ENCODE measurements around the gene CIPC.

CIPC gene

GRCh38 chr14:77071938-77072388, 26.1 kb upstream of the CIPC start:
- peak; percentile 14 for DNase-seq (ENCODE audit: low read depth)

GRCh38 chr14:77074969-77075368, 23.1 kb upstream of the CIPC start:
- DNase-seq (ENCODE audit: low read depth): no peak

GRCh38 chr14:77076113-77076631, 21.9 kb upstream of the CIPC start:
- DNase-seq (ENCODE audit: low read depth): no peak

GRCh38 chr14:77077040-77077439, 21.0 kb upstream of the CIPC start:
- no peak for DNase-seq (ENCODE audit: low read depth)

- no peak for DNase-seq (ENCODE audit: low read depth)
Measured at GRCh38 chr14:77082356-77082755, 15.7 kb upstream of the CIPC start.

DNA sequence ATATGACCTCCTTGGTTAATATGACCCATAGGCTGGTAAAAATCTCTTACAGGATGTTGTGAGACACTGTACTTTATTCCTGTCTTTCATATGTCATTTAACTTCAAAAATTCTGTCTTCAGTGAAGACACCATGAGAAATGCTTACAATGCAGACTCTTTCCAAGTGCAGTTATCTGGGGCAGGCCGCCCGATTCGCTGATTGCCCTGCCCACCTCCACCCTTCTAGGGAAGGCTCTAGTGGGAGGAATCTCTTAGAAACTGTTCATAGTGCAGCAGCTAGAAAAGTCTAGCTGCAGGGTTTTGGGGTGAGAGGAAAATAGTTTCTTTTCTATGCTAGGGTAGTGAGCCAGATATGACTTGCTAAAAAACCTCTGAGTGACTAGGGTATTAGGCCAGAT, 15.0 kb upstream of the CIPC start:
- no peak for DNase-seq (ENCODE audit: low read depth)

GRCh38 chr14:77084985-77085384, 13.1 kb upstream of the CIPC start:
- no peak for DNase-seq (ENCODE audit: low read depth)

GRCh38 chr14:77085538-77085937, 12.5 kb upstream of the CIPC start:
- DNase-seq (ENCODE audit: low read depth): no peak

DNA sequence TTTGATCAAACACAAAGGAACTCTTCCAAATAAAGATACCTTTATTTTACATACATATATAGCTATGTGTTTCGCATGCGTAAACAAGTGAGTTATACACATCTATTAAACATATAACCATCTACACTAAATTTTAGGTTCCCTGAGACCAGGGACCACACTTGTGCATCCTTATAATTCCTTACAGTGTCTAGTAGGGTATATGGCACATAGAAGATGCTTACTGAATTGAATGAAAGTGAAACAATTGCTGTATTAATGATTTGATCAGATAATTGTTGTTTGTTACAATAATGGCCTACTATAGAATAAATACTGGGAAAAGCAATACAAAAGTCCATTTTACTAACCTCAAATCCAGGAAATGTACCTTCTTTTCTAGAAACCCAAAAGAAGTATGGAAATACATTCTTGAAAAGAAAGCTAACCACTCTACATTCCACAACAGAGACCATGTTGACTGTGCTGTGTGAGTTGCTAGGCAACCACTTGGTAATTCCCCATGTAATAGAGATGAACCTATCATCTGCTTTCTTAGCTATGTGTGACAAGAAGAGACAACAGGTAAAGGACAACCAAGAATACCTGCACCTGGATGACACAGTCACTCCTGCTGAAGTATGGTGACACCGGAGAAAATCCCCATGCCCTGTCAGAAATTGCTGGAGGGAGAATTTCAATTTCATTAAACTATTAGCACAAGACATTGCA, 11.9 kb upstream of the CIPC start:
- no peak for DNase-seq (ENCODE audit: low read depth)

- DNase-seq (ENCODE audit: low read depth): no peak
Measured at GRCh38 chr14:77086951-77087350, 11.1 kb upstream of the CIPC start.

- no peak for DNase-seq (ENCODE audit: low read depth)
Measured at GRCh38 chr14:77087631-77088030, 10.4 kb upstream of the CIPC start.

DNA sequence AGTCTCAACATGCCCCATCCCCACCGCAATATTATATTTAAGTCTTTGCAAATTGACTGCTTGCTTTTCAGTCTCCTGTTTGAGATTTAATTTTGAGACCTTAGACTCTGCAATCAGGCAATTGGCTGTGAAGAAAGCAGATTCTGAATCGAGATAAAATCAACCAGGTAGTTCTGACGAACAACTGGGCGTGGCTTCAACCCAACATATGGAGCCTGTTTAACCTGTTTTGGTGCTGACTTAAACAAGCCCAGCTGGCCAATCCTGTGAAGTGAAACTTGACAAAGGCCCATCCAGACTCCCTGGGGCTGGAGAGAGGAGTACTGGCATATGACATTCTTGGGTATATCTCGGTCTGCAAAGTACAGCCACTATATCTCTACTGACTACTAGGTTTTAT, 9.8 kb upstream of the CIPC start:
- no peak for DNase-seq (ENCODE audit: low read depth)

DNA sequence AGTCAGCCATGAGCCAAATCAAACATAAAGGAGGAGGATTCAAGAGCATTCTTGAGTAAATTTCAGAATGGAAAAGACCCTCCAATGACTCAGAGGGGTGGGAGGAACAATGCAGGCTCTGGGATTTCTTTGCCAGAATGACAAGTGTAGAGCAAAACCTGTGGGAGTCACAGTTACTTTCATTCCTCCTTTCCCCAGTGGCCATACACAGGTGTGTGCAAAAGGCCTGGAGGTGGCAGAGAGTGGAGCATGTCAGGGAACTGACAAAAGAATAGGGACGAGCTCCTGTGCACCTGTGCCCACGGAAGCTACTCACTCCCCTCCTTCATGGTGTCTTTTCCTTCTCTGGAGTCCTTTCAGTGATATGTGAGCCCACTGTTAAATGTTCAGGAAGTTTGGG, 9.4 kb upstream of the CIPC start:
- no peak for DNase-seq (ENCODE audit: low read depth)

DNA sequence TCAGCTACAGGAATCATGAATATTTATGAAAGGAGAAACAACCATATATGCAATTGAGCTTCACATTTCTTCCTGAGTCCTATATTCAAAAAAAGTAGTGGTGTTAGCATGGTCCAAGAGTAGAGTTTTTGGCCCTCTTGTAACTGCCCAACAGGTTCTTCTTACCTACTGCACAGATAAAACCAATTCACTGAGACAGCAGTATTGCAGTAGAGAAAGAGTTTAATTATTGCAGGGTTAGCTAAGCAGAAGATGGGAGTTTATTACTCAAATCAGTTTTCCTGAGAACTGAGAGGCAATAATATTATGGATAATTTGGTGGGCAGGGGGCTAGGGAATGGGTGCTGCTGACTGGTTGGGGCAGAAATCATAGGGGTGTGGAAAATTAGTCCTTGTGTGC, 6.5 kb upstream of the CIPC start:
- no peak for DNase-seq (ENCODE audit: low read depth)

DNA sequence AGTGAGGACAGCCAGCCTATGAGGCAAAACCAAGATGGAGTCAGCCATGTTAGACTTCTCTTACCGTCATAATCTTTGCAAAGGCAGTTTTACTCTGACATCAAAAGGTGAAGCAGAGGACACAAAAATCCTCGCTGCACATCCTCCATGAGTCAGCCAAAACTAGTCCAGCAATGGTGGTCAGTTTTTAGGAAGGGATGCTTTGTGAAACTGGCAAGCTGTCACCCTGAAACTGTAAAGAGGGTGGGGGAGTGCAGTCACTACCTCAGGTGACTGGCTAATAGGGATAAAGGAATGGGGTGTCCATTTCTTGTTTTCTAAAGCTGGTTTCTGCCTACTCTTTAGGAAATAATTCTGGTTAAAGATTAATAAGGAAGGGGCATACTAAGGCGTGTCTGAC, 5.4 kb upstream of the CIPC start:
- DNase-seq (ENCODE audit: low read depth): no peak

DNA sequence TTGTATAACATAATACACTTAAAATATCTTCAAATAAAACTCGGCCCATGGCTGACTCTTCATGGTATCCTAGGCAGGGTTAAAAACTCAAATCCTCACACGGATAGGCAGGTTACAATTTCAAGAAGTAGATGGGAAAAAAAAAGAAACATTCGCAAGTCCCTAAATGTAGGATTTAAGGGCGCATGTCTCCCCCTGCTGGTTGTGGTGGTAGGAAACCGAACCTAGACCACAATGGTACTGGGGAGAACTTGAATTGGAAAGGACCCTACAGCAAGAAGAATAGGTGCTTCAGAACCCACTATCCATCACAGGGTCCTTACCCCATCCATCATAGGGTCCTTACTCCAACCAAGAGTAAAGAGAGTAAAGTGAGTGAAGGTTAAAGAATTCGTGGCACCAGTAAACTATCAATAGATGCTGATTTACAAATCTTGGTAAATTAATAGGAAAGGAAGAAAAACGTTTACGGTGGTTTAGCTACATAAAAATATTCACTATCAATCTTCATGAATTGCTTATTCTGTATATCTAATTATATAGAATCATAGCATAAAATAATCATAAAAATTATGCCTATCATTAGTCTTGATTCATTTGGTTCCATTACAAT, 3.3 kb upstream of the CIPC start:
- DNase-seq (ENCODE audit: low read depth): peak; percentile 44

- peak; percentile 10 for DNase-seq (ENCODE audit: low read depth)
Measured at GRCh38 chr14:77097006-77097699, 905 bp upstream of the CIPC start.

DNA sequence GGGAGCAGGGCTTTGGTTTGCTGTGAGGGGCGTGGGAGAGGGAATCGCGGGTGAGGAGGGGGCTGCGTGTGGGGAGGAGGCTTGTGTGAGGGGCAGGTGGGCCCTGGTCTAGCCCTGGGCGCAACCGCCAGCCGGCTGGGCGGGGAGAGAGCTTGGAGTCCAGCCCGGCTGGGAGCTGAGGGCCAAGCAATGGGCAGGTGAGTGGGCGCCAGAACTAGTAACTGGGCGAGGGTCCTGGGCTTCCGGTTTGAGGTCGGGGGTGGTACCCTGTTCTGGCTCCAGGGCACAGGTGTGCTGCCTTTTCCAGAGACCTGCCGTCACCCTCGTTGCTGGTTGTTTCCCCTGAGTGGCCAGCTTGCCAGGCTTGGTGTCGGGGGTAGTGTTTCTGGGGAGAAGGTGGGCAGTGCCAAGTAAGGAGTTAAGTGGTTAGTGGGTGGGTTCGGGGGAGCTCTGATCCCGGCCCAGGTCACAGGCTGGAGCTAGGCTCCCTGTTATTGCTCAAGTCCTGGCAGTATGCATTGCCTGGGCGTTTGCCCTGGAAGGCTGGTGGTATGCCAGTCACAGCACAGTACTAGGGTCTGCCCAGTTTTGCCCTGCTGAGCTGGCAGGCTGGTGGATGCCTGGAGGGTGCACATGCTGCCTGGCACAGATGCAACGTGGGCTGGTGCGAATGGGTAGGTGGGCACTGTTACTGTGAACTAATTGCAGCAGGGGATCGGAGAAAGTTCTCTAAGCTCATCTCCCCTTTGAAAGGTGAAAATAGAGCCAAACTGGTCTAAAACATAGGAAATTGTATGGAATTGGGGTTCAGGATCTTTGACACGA, 683 bp downstream of the CIPC start:
- DNase-seq (ENCODE audit: low read depth): no peak

GRCh38 chr14:77099425-77100167, 1.5 kb downstream of the CIPC start:
- DNase-seq (ENCODE audit: low read depth): peak; percentile 19

DNA sequence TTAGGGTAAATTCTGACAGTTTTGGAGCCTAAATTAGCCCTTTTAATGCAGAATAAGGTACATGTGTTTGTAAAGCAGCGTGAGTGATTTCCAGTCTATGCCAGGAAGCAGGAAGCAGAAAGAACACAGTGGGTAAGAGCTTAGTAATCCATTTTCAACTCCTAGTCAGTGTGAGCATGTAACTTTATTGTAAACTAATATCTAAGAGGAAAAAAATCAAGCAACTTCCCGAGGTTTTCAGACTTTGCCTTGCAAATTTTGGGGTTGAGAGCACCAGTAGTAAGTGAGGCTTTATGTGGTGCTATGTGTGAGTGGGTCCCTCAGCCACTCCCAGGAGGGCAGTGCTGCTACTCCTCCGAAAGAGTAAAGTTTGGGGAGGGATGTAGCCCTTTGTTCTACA, 2.9 kb downstream of the CIPC start:
- DNase-seq (ENCODE audit: low read depth): no peak

GRCh38 chr14:77102154-77102553, 4.1 kb downstream of the CIPC start:
- no peak for DNase-seq (ENCODE audit: low read depth)

- DNase-seq (ENCODE audit: low read depth): no peak
Measured at GRCh38 chr14:77103475-77103874, 5.4 kb downstream of the CIPC start.

All from HS-5 (cell line).